ENCODE data around the gene YEATS2.

- TF ChIP-seq, protein P1, sequence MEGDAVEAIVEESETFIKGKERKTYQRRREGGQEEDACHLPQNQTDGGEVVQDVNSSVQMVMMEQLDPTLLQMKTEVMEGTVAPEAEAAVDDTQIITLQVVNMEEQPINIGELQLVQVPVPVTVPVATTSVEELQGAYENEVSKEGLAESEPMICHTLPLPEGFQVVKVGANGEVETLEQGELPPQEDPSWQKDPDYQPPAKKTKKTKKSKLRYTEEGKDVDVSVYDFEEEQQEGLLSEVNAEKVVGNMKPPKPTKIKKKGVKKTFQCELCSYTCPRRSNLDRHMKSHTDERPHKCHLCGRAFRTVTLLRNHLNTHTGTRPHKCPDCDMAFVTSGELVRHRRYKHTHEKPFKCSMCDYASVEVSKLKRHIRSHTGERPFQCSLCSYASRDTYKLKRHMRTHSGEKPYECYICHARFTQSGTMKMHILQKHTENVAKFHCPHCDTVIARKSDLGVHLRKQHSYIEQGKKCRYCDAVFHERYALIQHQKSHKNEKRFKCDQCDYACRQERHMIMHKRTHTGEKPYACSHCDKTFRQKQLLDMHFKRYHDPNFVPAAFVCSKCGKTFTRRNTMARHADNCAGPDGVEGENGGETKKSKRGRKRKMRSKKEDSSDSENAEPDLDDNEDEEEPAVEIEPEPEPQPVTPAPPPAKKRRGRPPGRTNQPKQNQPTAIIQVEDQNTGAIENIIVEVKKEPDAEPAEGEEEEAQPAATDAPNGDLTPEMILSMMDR (tag by site-specific recombination; IDR thresholded peaks at IDR 0.05): no peak
- no peak for TF ChIP-seq ZNF274 (IDR thresholded peaks at IDR 0.05; ENCODE audit: low read length)
- TF ChIP-seq ZNF274 (tag by site-specific recombination; IDR thresholded peaks at IDR 0.05; ENCODE audit: borderline replicate concordance): no peak
- no peak for TF ChIP-seq ZNF692 (tag by site-specific recombination; IDR thresholded peaks at IDR 0.05)
- no peak for TF ChIP-seq ZNF558 (tag by site-specific recombination; IDR thresholded peaks at IDR 0.05)
- no peak for TF ChIP-seq KLF9 (tag by site-specific recombination; IDR thresholded peaks at IDR 0.05; ENCODE audit: low read depth)
- no peak for TF ChIP-seq ZNF350 (tag by site-specific recombination; IDR thresholded peaks at IDR 0.05)
- no peak for TF ChIP-seq ZNF580 (tag by site-specific recombination; IDR thresholded peaks at IDR 0.05)
- TF ChIP-seq ZNF416 (tag by site-specific recombination; IDR thresholded peaks at IDR 0.05): no peak
- no peak for TF ChIP-seq ZNF610 (tag by site-specific recombination; IDR thresholded peaks at IDR 0.05; ENCODE audit: borderline replicate concordance)
- no peak for TF ChIP-seq ZNF629 (tag by site-specific recombination; IDR thresholded peaks at IDR 0.05)
These were observed 130.9 kb downstream of the YEATS2 start for GRCh38 chr3:183828538-183828870.
